Right lobe of liver (tissue), 4 donors: Measurements from ENCODE around the gene DCAF17.

Source experiments
- POLR2A ChIP-seq: fragments of 450-650 bp; IDR thresholded peaks from one replicate; pipeline ENCODE4 v1.6.1; 2017; ENCODE audit warnings: antibody characterized with exemption, mild to moderate bottlenecking
- TF ChIP-seq, protein P1 (sequence below), 4 donors: fragments of 200-600 bp in 3 of 4; fragments of 450-650 bp in 1 of 4; IDR thresholded peaks; one replicate each; pipeline versions ENCODE4 v1.5.1 to v1.8.0; 2016 to 2022; ENCODE audit warnings: antibody characterized with exemption in 4 of 4, mild to moderate bottlenecking in 2 of 4
- donor health status: DM: no; HTN: no; CAD: no.
- donor health status: DM: no; HTN: no; CAD: no.
- donor health status: DM: no; HTN: yes; CAD: no.

DNA sequence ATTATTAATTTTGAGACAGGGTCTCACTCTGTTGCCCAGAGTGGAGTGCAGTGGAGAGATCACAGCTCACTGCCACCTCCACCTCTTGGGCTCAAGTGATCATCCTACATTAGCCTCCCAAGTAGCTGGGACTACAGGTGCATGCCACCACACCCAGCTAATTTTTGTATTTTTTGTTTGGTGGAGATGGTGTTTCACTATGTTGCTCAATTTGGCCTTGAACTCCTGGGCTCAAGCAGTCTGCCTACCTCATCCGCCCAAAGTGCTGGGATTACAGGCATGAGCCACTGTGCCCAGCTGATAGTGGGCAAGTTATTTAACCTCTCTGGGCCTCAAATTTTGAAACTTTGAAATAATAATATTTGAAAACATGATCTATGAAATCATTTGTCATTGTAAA lies 26.5 kb downstream of the DCAF17 start:
- TF ChIP-seq, protein P1, sequence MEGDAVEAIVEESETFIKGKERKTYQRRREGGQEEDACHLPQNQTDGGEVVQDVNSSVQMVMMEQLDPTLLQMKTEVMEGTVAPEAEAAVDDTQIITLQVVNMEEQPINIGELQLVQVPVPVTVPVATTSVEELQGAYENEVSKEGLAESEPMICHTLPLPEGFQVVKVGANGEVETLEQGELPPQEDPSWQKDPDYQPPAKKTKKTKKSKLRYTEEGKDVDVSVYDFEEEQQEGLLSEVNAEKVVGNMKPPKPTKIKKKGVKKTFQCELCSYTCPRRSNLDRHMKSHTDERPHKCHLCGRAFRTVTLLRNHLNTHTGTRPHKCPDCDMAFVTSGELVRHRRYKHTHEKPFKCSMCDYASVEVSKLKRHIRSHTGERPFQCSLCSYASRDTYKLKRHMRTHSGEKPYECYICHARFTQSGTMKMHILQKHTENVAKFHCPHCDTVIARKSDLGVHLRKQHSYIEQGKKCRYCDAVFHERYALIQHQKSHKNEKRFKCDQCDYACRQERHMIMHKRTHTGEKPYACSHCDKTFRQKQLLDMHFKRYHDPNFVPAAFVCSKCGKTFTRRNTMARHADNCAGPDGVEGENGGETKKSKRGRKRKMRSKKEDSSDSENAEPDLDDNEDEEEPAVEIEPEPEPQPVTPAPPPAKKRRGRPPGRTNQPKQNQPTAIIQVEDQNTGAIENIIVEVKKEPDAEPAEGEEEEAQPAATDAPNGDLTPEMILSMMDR (IDR thresholded peaks at IDR 0.05): no peak
- no peak for TF ChIP-seq POLR2A
